Measurements from ENCODE around the gene NFATC1.

NFATC1 gene

GRCh38 chr18:79393181-79393634, 2.5 kb upstream of the NFATC1 start:
- no peak for DNase-seq

- DNase-seq = peak; percentile 31
Measured at GRCh38 chr18:79393635-79394533, 1.8 kb upstream of the NFATC1 start.

- DNase-seq = peak; percentile 83
Measured at GRCh38 chr18:79394534-79395307, 1.0 kb upstream of the NFATC1 start.

- no peak for DNase-seq
Measured at GRCh38 chr18:79395308-79395640, 456 bp upstream of the NFATC1 start.

GRCh38 chr18:79396431-79397246, 909 bp downstream of the NFATC1 start:
- peak; percentile 49 for DNase-seq

GRCh38 chr18:79397247-79397829, 1.6 kb downstream of the NFATC1 start:
- no peak for DNase-seq

- DNase-seq = no peak
Measured at GRCh38 chr18:79397830-79398761, 2.4 kb downstream of the NFATC1 start.

- peak; percentile 28 for DNase-seq
Measured at GRCh38 chr18:79399275-79400081, 3.7 kb downstream of the NFATC1 start.

- peak; percentile 60 for DNase-seq
Measured at GRCh38 chr18:79400091-79400590, 4.4 kb downstream of the NFATC1 start.

GRCh38 chr18:79400591-79401381, 5.1 kb downstream of the NFATC1 start:
- peak; percentile 66 for DNase-seq

GRCh38 chr18:79401494-79402208, 5.9 kb downstream of the NFATC1 start:
- peak; percentile 22 for DNase-seq

- DNase-seq = no peak
Measured at GRCh38 chr18:79402209-79402576, 6.5 kb downstream of the NFATC1 start.

GRCh38 chr18:79402977-79403722, 7.4 kb downstream of the NFATC1 start:
- no peak for DNase-seq

- no peak for DNase-seq
Measured at GRCh38 chr18:79403723-79404566, 8.2 kb downstream of the NFATC1 start.

- DNase-seq = peak; percentile 39
Measured at GRCh38 chr18:79404567-79404910, 8.8 kb downstream of the NFATC1 start.

- peak; percentile 75 for DNase-seq
Measured at GRCh38 chr18:79405019-79405780, 9.5 kb downstream of the NFATC1 start.

Measured in stimulated activated CD4-positive, alpha-beta T cell treated with anti-CD3 and anti-CD28 coated beads, Interleukin-4, amount 100 ng/mL, for 24 hours (primary cell).